ENCODE measurements around the gene INSYN2B.

Gene INSYN2B

DNA sequence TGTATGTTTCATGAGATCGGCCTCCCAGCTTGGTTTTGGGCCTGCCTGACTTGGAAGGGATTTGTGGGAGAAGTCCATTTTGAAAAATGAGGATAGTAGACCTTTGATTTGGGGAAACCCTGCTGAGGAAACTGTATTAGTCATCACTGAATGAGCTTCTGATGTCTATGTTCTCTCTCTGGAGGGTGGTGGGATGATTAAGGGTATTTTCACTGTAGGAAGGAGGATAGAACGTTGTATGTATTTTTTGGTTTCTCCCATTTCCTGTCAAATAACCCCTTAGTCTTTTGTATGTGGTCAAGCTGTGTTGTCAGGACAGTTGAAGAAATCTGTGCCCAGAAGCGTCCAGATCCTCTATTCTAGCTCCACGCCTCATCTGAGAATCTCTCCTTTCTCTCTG is 151.9 kb downstream of the INSYN2B start:
- Histone ChIP-seq H3K9me2 (replicated peaks; ENCODE audit: insufficient read depth, low read length) (no peaks in the 10 kb centered on the region), H3K4me3 (ENCODE audit: insufficient read depth, low read length, poor library complexity, severe bottlenecking) (no peak overlapping the region), H3K4me2 (ENCODE audit: low read depth, low read length, poor library complexity, severe bottlenecking) (no peak overlapping the region), H2AFZ (ENCODE audit: low read depth, low read length, severe bottlenecking) (no peak overlapping the region), H3F3A (ENCODE audit: insufficient read depth) (no peaks in the 10 kb centered on the region), H3K9me3 (ENCODE audit: insufficient read depth, low read length) (no peaks in the 10 kb centered on the region), H3K36me3 (ENCODE audit: low read length) (peaks cover 6% of the 10 kb centered on the region; the same call in 1 of the 2 replicates), H3K27me3 (ENCODE audit: low read length) (no peaks in the 10 kb centered on the region), H3K27ac (ENCODE audit: low read depth, low read length) (no peak overlapping the region), H4K20me1 (ENCODE audit: low read depth, low read length) (no peaks in the 10 kb centered on the region), H3K79me2 (ENCODE audit: insufficient read depth, low read length) (0 out of 2 replicates have a peak, but pooled peaks cover 5% of the 10 kb centered on the region), H3K9ac (ENCODE audit: low read length) (no peak overlapping the region)
- no peak for TF ChIP-seq EZH2phosphoT487 (conservative IDR thresholded peaks at IDR 0.05; ENCODE audit: low read length)
- TF ChIP-seq, protein P1, sequence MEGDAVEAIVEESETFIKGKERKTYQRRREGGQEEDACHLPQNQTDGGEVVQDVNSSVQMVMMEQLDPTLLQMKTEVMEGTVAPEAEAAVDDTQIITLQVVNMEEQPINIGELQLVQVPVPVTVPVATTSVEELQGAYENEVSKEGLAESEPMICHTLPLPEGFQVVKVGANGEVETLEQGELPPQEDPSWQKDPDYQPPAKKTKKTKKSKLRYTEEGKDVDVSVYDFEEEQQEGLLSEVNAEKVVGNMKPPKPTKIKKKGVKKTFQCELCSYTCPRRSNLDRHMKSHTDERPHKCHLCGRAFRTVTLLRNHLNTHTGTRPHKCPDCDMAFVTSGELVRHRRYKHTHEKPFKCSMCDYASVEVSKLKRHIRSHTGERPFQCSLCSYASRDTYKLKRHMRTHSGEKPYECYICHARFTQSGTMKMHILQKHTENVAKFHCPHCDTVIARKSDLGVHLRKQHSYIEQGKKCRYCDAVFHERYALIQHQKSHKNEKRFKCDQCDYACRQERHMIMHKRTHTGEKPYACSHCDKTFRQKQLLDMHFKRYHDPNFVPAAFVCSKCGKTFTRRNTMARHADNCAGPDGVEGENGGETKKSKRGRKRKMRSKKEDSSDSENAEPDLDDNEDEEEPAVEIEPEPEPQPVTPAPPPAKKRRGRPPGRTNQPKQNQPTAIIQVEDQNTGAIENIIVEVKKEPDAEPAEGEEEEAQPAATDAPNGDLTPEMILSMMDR (IDR thresholded peaks at IDR 0.05; ENCODE audit: insufficient read depth, low read length, poor library complexity, severe bottlenecking): no peak

DNA sequence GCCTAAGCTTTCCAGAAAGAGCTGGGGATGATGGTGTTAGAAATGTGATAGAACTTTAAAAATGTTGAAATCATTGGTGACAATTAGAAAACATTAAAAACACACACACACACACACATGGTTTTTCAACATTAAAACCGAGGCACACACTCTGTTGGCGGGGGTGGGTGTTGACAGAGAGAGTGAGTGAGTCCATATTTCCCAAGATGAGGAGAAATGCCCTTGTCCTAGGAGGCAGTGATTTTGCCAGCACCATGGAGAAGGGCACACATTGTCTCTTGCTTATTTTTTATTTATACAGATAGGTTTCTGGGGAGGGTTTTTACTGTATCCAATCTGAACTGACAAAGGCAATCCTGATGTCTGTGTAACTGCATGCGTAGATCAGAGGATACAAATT is 152.5 kb downstream of the INSYN2B start:
- H3K79me2 ChIP-seq (ENCODE audit: insufficient read depth, low read length): 0 out of 2 replicates have a peak, but pooled peaks cover 5% of the 10 kb centered on the region
- TF ChIP-seq EZH2phosphoT487 (conservative IDR thresholded peaks at IDR 0.05; ENCODE audit: low read length): no peak
- TF ChIP-seq, protein P1 (IDR thresholded peaks at IDR 0.05; ENCODE audit: insufficient read depth, low read length, poor library complexity, severe bottlenecking): no peak
- H3K27ac ChIP-seq (ENCODE audit: low read depth, low read length): no peak overlapping the region

DNA sequence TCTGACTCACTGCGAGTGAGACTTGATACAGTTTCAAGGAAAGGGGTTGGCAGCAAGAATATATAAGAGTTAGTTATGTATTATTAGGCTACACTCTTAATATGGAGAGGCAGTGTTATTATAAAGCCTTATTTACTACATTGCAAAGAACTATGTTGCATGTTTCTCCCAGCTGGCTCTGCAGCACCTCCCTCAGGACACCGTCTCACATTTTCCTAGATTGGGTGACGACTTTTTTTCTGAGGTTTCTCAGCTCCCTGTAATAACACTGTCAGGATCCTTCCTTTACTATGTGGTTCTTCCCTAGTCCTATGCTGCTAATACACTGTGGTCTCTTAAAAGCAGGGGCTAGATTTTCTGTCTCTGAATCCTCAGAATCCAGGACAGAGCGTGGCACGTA is 153.7 kb downstream of the INSYN2B start:
- Histone ChIP-seq H4K20me1 (ENCODE audit: low read depth, low read length) (no peaks in the 10 kb centered on the region), H3K27me3 (ENCODE audit: low read length) (no peaks in the 10 kb centered on the region), H2AFZ (ENCODE audit: low read depth, low read length, severe bottlenecking) (no peak overlapping the region), H3K27ac (ENCODE audit: low read depth, low read length) (no peak overlapping the region), H3F3A (ENCODE audit: insufficient read depth) (no peaks in the 10 kb centered on the region), H3K9me3 (ENCODE audit: insufficient read depth, low read length) (no peaks in the 10 kb centered on the region), H3K4me3 (ENCODE audit: insufficient read depth, low read length, poor library complexity, severe bottlenecking) (no peak overlapping the region), H3K36me3 (ENCODE audit: low read length) (peaks cover 6% of the 10 kb centered on the region; the same call in 1 of the 2 replicates), H3K4me2 (ENCODE audit: low read depth, low read length, poor library complexity, severe bottlenecking) (no peak overlapping the region), H3K79me2 (ENCODE audit: insufficient read depth, low read length) (0 out of 2 replicates have a peak, but pooled peaks cover 5% of the 10 kb centered on the region), H3K9me2 (replicated peaks; ENCODE audit: insufficient read depth, low read length) (no peaks in the 10 kb centered on the region), H3K9ac (ENCODE audit: low read length) (no peak overlapping the region)
- TF ChIP-seq, protein P1 (IDR thresholded peaks at IDR 0.05; ENCODE audit: insufficient read depth, low read length, poor library complexity, severe bottlenecking): no peak
- no peak for TF ChIP-seq EZH2phosphoT487 (conservative IDR thresholded peaks at IDR 0.05; ENCODE audit: low read length)

More for the DNA sequence above, 152.5 kb downstream of the INSYN2B start:
- no peak overlapping the region for H3K9ac ChIP-seq (ENCODE audit: low read length)
- H3F3A ChIP-seq (ENCODE audit: insufficient read depth): no peaks in the 10 kb centered on the region
- no peaks in the 10 kb centered on the region for H3K9me3 ChIP-seq (ENCODE audit: insufficient read depth, low read length)
- H4K20me1 ChIP-seq (ENCODE audit: low read depth, low read length): no peaks in the 10 kb centered on the region
- H3K36me3 ChIP-seq (ENCODE audit: low read length): peaks cover 6% of the 10 kb centered on the region; the same call in 1 of the 2 replicates
- no peaks in the 10 kb centered on the region for H3K9me2 ChIP-seq (replicated peaks; ENCODE audit: insufficient read depth, low read length)
- H3K4me3 ChIP-seq (ENCODE audit: insufficient read depth, low read length, poor library complexity, severe bottlenecking): no peak overlapping the region
- H3K27me3 ChIP-seq (ENCODE audit: low read length): no peaks in the 10 kb centered on the region
- H2AFZ ChIP-seq (ENCODE audit: low read depth, low read length, severe bottlenecking): no peak overlapping the region
- no peak overlapping the region for H3K4me2 ChIP-seq (ENCODE audit: low read depth, low read length, poor library complexity, severe bottlenecking)
